K562 treated with DMSO at 1 percent for 4 hours (cell line): Measurements from ENCODE around the gene SNX14. TPM values are rescaled to one million over a fixed set of nuclear protein-coding genes. Genes with fewer than 3 reads are reported as not detected.

Experiments used
- total RNA-seq: library from RNA; unstranded; fragments of 300-600 nt; gene quantifications from 2 replicates; pipeline ENCODE4 v1.2.3, GENCODE V29; 2022; ENCODE audit not compliant: insufficient read depth

Gene SNX14, protein sequence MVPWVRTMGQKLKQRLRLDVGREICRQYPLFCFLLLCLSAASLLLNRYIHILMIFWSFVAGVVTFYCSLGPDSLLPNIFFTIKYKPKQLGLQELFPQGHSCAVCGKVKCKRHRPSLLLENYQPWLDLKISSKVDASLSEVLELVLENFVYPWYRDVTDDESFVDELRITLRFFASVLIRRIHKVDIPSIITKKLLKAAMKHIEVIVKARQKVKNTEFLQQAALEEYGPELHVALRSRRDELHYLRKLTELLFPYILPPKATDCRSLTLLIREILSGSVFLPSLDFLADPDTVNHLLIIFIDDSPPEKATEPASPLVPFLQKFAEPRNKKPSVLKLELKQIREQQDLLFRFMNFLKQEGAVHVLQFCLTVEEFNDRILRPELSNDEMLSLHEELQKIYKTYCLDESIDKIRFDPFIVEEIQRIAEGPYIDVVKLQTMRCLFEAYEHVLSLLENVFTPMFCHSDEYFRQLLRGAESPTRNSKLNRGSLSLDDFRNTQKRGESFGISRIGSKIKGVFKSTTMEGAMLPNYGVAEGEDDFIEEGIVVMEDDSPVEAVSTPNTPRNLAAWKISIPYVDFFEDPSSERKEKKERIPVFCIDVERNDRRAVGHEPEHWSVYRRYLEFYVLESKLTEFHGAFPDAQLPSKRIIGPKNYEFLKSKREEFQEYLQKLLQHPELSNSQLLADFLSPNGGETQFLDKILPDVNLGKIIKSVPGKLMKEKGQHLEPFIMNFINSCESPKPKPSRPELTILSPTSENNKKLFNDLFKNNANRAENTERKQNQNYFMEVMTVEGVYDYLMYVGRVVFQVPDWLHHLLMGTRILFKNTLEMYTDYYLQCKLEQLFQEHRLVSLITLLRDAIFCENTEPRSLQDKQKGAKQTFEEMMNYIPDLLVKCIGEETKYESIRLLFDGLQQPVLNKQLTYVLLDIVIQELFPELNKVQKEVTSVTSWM
- total RNA-seq, result 43.2 and 55.2 TPM in 2 replicates

GRCh38 chr6:85593438-85594196 is at the start of gene SNX14:
SNX14 (minus strand) TSS chr6:85593858; CDS start chr6:85593718, 140 bp downstream.

DNA sequence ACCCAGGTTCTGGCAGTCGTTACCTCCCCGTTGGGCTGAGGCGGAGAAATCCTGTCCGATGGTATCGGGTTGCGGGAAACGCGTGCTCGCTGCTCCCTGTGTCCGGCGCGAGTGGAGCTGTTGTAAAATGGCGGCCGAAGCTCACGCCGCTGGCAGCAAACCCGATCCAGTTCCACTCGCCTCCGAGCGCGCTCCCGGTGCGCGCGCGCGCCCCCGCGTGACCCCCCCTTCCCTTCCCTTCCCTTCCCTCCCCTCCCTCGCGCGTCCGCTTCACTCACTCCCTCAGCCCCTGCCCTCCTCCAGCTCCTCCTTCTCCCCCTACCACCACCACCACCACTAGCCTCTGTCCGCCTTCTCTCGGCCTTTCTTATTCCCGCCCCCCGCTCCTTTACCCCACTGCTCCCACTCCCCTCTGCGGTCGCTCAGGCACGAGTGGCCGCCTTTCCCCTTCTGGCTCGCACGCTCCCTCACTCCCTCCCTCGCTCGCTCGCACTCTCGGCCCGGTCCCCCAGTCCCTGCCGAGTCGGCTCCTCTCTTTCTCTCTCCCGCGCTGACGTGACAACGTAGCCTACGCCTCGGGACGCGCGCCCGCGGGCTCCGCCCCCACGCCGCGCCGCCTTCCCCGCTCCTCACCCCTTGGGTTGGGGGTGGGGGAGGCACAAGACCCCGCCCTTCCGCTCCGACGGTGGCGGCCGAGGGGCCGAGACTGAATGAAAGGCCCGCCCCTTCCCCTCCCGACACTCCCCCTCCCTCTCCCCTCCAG is 49.3 kb upstream of the SNX14 start, which contains the start of gene SYNCRIP:
Gene SYNCRIP (minus strand): TSS at position 113 of the 763 bp plus-strand sequence. CDS start 1,447 bp downstream, outside the sequence.

Other genes with a start within 250 kb of the SNX14 start
- gene NT5E, start 143.8 kb downstream of the SNX14 start, total RNA-seq, result not detected in 2 replicates
- gene SYNCRIP, start 49.0 kb upstream of the SNX14 start, total RNA-seq, result 20.2 and 26.3 TPM in 2 replicates